HCT116 (cell line): ENCODE data around the gene ZNF283. TPM values are rescaled to one million over a fixed set of nuclear protein-coding genes. Genes with fewer than 3 reads are reported as not detected.

Source experiments
- ATAC-seq: fragments of 200-7000 bp; cut with Tn5 transposase; 2 replicates; pipeline ENCODE4 v1.9.1; 2020; ENCODE audit warnings: mild to moderate bottlenecking, moderate library complexity
- BruUV-seq: library from RNA; stranded (reverse); fragments of 400-500 nt; replicated peaks from 2 replicates; lab custom pipeline; 2021; lab: Mats Ljungman, UMichigan
- CTCF ChIA-PET: fragments of 300-600 bp; sonication (Branson Sonifier 250); formaldehyde crosslinking; loops from one replicate; lab custom pipeline; 2021; ENCODE audit warnings: antibody characterized with exemption; lab: Charles Lee
- POLR2A ChIA-PET: fragments of 300-600, 350-600 bp; sonication (Branson Sonifier 250); formaldehyde crosslinking; loops from one replicate; lab custom pipeline; 2021; ENCODE audit warnings: antibody characterized with exemption; lab: Charles Lee
- RAD21 ChIA-PET, 2 experiments: fragments of 300-600 bp; sonication (Branson Sonifier 250); formaldehyde crosslinking; loops; one replicate each; lab custom pipeline; 2023; ENCODE audit warnings: low total read pairs in 2 of 2; ENCODE audit not compliant: uncharacterized antibody in 2 of 2, unreplicated experiment in 2 of 2, low non-redundant PET in 1 of 2; lab: Charles Lee
- DNase-seq: peaks from one replicate; pipeline ENCODE4 v3.0.0-alpha.2; 2010; ENCODE audit warnings: low read depth, low spot score
- H2AFZ ChIP-seq: fragments of 200-600 bp; shearing (Covaris generic), sonication (generic); 2 replicates; pipeline ENCODE4 v1.6.1; 2017; ENCODE audit warnings: low read depth, mixed run types, mixed read lengths, antibody characterized with exemption, low read length; ENCODE audit not compliant: poor library complexity, severe bottlenecking
- H3K27ac ChIP-seq: 2 replicates; pipeline ENCODE4 v1.5.1; 2012; ENCODE audit warnings: low read depth, low read length
- H3K27me3 ChIP-seq: fragments of 200-600 bp; sonication (generic); 2 replicates; pipeline ENCODE4 v1.6.1; 2016; ENCODE audit warnings: mixed run types, low read length, mixed read lengths; ENCODE audit not compliant: insufficient read depth
- H3K36me3 ChIP-seq, 2 experiments: fragments of 200-500 bp in 1 of 2; fragments of 200-600 bp in 1 of 2; sonication (Bioruptor generic) in 1 of 2; sonication (generic) in 1 of 2; 2 replicates each; pipeline versions ENCODE4 v1.5.1 to v1.6.1; 2014 to 2016; ENCODE audit warnings: low read length in 2 of 2, inconsistent platforms in 1 of 2, mixed read lengths in 1 of 2, mixed run types in 1 of 2; ENCODE audit not compliant: insufficient read depth in 2 of 2, control insufficient read depth in 1 of 2
- H3K4me1 ChIP-seq, 2 experiments: fragments of 200-600 bp in 1 of 2; sonication (generic) in 1 of 2; 2 replicates each; pipeline versions ENCODE4 v1.5.1 to v1.6.1; 2012 to 2017; ENCODE audit warnings: low read length in 2 of 2, inconsistent platforms in 1 of 2, mild to moderate bottlenecking in 1 of 2, mixed read lengths in 1 of 2, mixed run types in 1 of 2, moderate library complexity in 1 of 2; ENCODE audit not compliant: insufficient read depth in 2 of 2, control insufficient read depth in 1 of 2
- H3K4me2 ChIP-seq: fragments of 200-600 bp; sonication (generic); 2 replicates; pipeline ENCODE4 v1.6.1; 2017; ENCODE audit warnings: mixed run types, low read length, mixed read lengths
- H3K4me3 ChIP-seq, 2 experiments: fragments of 200-600 bp in 1 of 2; sonication (generic) in 1 of 2; replicated peaks in 1 of 2; 2 replicates each; pipeline ENCODE4 v1.5.1; 2011 to 2016; ENCODE audit warnings: low read length in 2 of 2, control low read depth in 1 of 2, low read depth in 1 of 2, mild to moderate bottlenecking in 1 of 2, mixed read lengths in 1 of 2, mixed run types in 1 of 2
- H3K79me2 ChIP-seq: fragments of 200-600 bp; sonication (generic); 2 replicates; pipeline ENCODE4 v1.6.1; 2017; ENCODE audit warnings: mild to moderate bottlenecking, mixed run types, low read length, moderate library complexity, mixed read lengths; ENCODE audit not compliant: insufficient read depth
- H3K9ac ChIP-seq: fragments of 200-600 bp; sonication (generic); 2 replicates; pipeline ENCODE4 v1.6.1; 2016; ENCODE audit warnings: low read length, mixed read lengths
- H3K9me2 ChIP-seq: fragments of 200-600 bp; sonication (generic), shearing (Covaris generic); 2 replicates; pipeline ENCODE4 v1.6.1; 2017; ENCODE audit warnings: mixed run types, mild to moderate bottlenecking, moderate library complexity; ENCODE audit not compliant: insufficient read depth
- H3K9me3 ChIP-seq, 2 experiments: fragments of 200-500 bp in 1 of 2; fragments of 200-600 bp in 1 of 2; sonication (Bioruptor generic) in 1 of 2; sonication (generic) in 1 of 2; 2 replicates each; pipeline ENCODE4 v1.6.1; 2014 to 2017; ENCODE audit warnings: low read length in 2 of 2, mixed read lengths in 2 of 2, inconsistent platforms in 1 of 2, low read depth in 1 of 2, mild to moderate bottlenecking in 1 of 2, mixed run types in 1 of 2, moderate library complexity in 1 of 2; ENCODE audit not compliant: control insufficient read depth in 1 of 2, insufficient read depth in 1 of 2
- H4K20me1 ChIP-seq: fragments of 200-600 bp; sonication (generic), shearing (Covaris generic); 2 replicates; pipeline ENCODE4 v1.6.1; 2017; ENCODE audit warnings: mixed run types, mild to moderate bottlenecking, moderate library complexity; ENCODE audit not compliant: insufficient read depth
- CEBPB ChIP-seq: IDR thresholded peaks from 2 replicates; pipeline ENCODE4 v1.6.1; 2012; ENCODE audit warnings: low read depth
- CTCF ChIP-seq, 3 experiments: fragments of 200-600 bp in 1 of 3; sonication (generic) in 1 of 3; IDR thresholded peaks in 2 of 3; conservative IDR thresholded peaks in 1 of 3; 2 replicates each; pipeline ENCODE4 v1.5.1; 2012 to 2017; ENCODE audit warnings: low read depth in 2 of 3, low read length in 2 of 3, antibody characterized with exemption in 1 of 3, borderline replicate concordance in 1 of 3, control low read depth in 1 of 3, mild to moderate bottlenecking in 1 of 3, mixed read lengths in 1 of 3, mixed run types in 1 of 3, moderate library complexity in 1 of 3; ENCODE audit not compliant: insufficient read depth in 1 of 3
- EGR1 ChIP-seq: IDR thresholded peaks from 2 replicates; pipeline ENCODE4 v1.6.1; 2012; ENCODE audit warnings: low read depth
- EZH2 ChIP-seq: fragments of 200-600 bp; sonication (generic); IDR thresholded peaks from 2 replicates; pipeline ENCODE4 v1.6.1; 2017; ENCODE audit warnings: antibody characterized with exemption, mixed run types
- EZH2phosphoT487 ChIP-seq: fragments of 200-600 bp; IDR thresholded peaks from 2 replicates; pipeline ENCODE4 v1.6.1; 2018; ENCODE audit warnings: antibody characterized with exemption, borderline replicate concordance
- FOSL1 ChIP-seq: IDR thresholded peaks from 2 replicates; pipeline ENCODE4 v1.6.1; 2012; ENCODE audit warnings: low read depth
- JUND ChIP-seq: IDR thresholded peaks from 2 replicates; pipeline ENCODE4 v1.6.1; 2012
- MAX ChIP-seq: IDR thresholded peaks from 2 replicates; pipeline ENCODE4 v1.6.1; 2012
- POLR2AphosphoS5 ChIP-seq: IDR thresholded peaks from 2 replicates; pipeline ENCODE4 v1.6.1; 2011; ENCODE audit warnings: mild to moderate bottlenecking, low read depth, low read length, moderate library complexity
- RAD21 ChIP-seq: IDR thresholded peaks from 2 replicates; pipeline ENCODE4 v1.6.1; 2012; ENCODE audit warnings: low read depth, mild to moderate bottlenecking
- REST ChIP-seq: IDR thresholded peaks from 2 replicates; pipeline ENCODE4 v1.6.1; 2012; ENCODE audit warnings: low read depth
- SIN3A ChIP-seq: IDR thresholded peaks from 2 replicates; pipeline ENCODE4 v1.6.1; 2012; ENCODE audit warnings: low read depth
- SP1 ChIP-seq: IDR thresholded peaks from 2 replicates; pipeline ENCODE4 v1.6.1; 2012; ENCODE audit warnings: low read depth
- SRF ChIP-seq: IDR thresholded peaks from 2 replicates; pipeline ENCODE4 v1.6.1; 2012; ENCODE audit warnings: low read depth
- TCF7L2 ChIP-seq: IDR thresholded peaks from 2 replicates; pipeline ENCODE4 v1.7.0; 2011; ENCODE audit warnings: borderline replicate concordance, inconsistent platforms; ENCODE audit not compliant: insufficient read depth, insufficient read length; ENCODE audit errors: extremely low read depth
- YY1 ChIP-seq: IDR thresholded peaks from 2 replicates; pipeline ENCODE4 v1.6.1; 2011; ENCODE audit warnings: low read length, low read depth, moderate library complexity, mild to moderate bottlenecking; ENCODE audit not compliant: insufficient replicate concordance; ENCODE audit errors: extremely low read depth
- ZBTB33 ChIP-seq: IDR thresholded peaks from 2 replicates; pipeline ENCODE4 v1.6.1; 2011; ENCODE audit warnings: mild to moderate bottlenecking, low read length, moderate library complexity; ENCODE audit not compliant: insufficient replicate concordance; ENCODE audit errors: extremely low read depth
- ZNF274 ChIP-seq: fragments of 200-500 bp; sonication (Bioruptor generic); IDR thresholded peaks from 2 replicates; pipeline ENCODE4 v1.6.1; 2014; ENCODE audit warnings: mild to moderate bottlenecking, low read depth, low read length, inconsistent platforms
- intact Hi-C: fragments of 100-400 bp; cut with micrococcal nuclease; formaldehyde crosslinking; loops from 2 replicates; pipeline ENCODE4 v1.10.0; 2022
- total RNA-seq: library from RNA; stranded (reverse); gene quantifications from one replicate; pipeline ENCODE4 v1.2.1, GENCODE V29; 2021; ENCODE audit not compliant: unreplicated experiment

The ZNF283 gene
- total RNA-seq, 1 experiment from 2014 or later: 7.6 TPM

- H3K27ac ChIP-seq: peak overlapping the region; percentile 94
- H4K20me1 ChIP-seq: no peaks in the 10 kb centered on the region
- no peaks in the 10 kb centered on the region for H3K27me3 ChIP-seq
- RAD21 ChIA-PET: interaction anchor here (0.6 to 1.8 kb wide), 7 partner anchors 9 to 109 kb away, joined by 3 to 9 read pairs (median 5); no protein-coding TSS in a partner anchor
- H3K36me3 ChIP-seq: no peaks in the 10 kb centered on the region
- peaks cover 51 to 65% of the 10 kb centered on the region in 2 experiments for H3K4me1 ChIP-seq
- peak; percentile 77 for DNase-seq
- peaks cover 32% of the 10 kb centered on the region for H3K79me2 ChIP-seq
- no peaks in the 10 kb centered on the region for H3K9me2 ChIP-seq
- no peaks in the 10 kb centered on the region for H3K9me3 ChIP-seq
- BruUV-seq: no TSS peak
- peak overlapping the region; percentile 88 for H3K4me2 ChIP-seq
- POLR2A ChIA-PET: interaction anchor here (1.2 to 1.5 kb wide), 2 partner anchors 20 to 27 kb away, joined by 4 to 5 read pairs; no protein-coding TSS in a partner anchor
- intact Hi-C loops: loop anchor here (2.0 to 10.0 kb wide), 2 partner anchors 26 to 110 kb away; partner anchors contain the start of gene PLAUR
- H3K9ac ChIP-seq: peak overlapping the region; percentile 88
- peak; percentile 69 for ATAC-seq
- no peak overlapping the region for H2AFZ ChIP-seq
- peak overlapping the region; percentile 18 to 47 for H3K4me3 ChIP-seq
- CTCF ChIA-PET: interaction anchor here (0.6 to 1.9 kb wide), 11 partner anchors 11 to 116 kb away, joined by 3 to 34 read pairs (median 5); no protein-coding TSS in a partner anchor
- TF ChIP-seq RAD21: no peak
- peak; percentile 19 for TF ChIP-seq ZBTB33
- TF ChIP-seq ZNF274: no peak
- TF ChIP-seq JUND: peak; percentile 92
- peak; percentile 57 for TF ChIP-seq YY1
- no peak for TF ChIP-seq EZH2phosphoT487
- TF ChIP-seq CTCF (IDR thresholded peaks at IDR 0.05 in 2 of 3, conservative IDR thresholded peaks at IDR 0.05 in 1 of 3; ENCODE audit: borderline replicate concordance in 1 of 3, insufficient read depth in 1 of 3, low read depth in 2 of 3, low read length in 2 of 3): no peak
- no peak for TF ChIP-seq SIN3A
- no peak for TF ChIP-seq REST
- peak; percentile 53 for TF ChIP-seq TCF7L2
- no peak for TF ChIP-seq SRF
- peak; percentile 93 for TF ChIP-seq FOSL1
- TF ChIP-seq MAX: peak; percentile 45; the same call in 1 of the 2 replicates
- no peak for TF ChIP-seq EGR1
- no peak for TF ChIP-seq EZH2
- TF ChIP-seq CEBPB: no peak
- TF ChIP-seq POLR2AphosphoS5: peak; percentile 55; the same call in 1 of the 2 replicates
- peak; percentile 85 for TF ChIP-seq SP1
These were observed 42.7 kb upstream of the ZNF283 start for GRCh38 chr19:43784241-43784980.
